Measurements from ENCODE around the gene DLGAP3. TPM values are rescaled to one million over a fixed set of nuclear protein-coding genes. Genes with fewer than 3 reads are reported as not detected.

The DLGAP3 gene
- polyA plus RNA-seq, 1 donor (not counting 4 experiments of a cell fraction or from before 2014, with no cell fraction given) = not detected

DNA sequence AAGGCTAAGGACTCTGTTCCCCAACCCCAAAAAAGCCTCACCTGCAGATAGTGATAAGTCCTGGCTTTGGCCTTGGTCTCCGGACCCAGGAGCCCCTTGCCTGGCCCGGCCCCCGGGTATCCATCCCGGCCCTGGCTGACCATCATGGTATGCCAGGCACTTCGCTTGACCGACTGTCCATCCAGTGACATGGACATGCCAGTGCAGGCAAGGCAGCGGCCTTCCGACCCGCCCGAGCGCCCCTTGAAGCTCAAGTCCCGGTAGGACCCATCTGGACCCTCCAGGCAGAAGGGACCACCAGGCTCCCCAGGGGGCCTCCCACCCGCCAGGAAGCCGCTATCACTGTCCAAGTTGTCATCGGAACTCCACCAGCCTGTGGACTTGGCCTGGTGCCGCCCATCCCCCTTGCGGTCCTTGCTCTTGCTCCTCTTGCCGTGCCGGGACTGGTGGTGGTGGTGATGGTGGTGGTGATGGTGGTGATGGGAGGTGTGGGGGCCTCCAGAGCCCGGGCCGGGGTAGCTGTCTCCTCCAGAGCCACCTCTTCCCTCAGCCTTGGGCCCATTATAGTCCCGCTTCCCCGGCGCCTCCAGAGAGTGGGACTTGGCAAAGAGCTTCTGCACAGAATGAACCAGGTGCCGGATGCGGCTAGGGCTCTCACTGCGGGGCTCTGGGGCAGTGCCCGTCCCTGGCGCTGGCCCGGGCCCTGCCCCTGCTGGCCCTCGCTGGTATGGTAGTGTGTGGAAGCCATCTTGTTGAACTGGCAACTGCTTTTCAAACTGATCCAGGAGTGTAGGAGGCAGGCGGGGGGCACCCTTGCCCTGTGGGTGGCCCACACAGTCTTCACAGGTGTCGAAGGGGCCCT, 25.0 kb downstream of the DLGAP3 start:
- FAIRE-seq = no peak
- TF ChIP-seq, protein P1, sequence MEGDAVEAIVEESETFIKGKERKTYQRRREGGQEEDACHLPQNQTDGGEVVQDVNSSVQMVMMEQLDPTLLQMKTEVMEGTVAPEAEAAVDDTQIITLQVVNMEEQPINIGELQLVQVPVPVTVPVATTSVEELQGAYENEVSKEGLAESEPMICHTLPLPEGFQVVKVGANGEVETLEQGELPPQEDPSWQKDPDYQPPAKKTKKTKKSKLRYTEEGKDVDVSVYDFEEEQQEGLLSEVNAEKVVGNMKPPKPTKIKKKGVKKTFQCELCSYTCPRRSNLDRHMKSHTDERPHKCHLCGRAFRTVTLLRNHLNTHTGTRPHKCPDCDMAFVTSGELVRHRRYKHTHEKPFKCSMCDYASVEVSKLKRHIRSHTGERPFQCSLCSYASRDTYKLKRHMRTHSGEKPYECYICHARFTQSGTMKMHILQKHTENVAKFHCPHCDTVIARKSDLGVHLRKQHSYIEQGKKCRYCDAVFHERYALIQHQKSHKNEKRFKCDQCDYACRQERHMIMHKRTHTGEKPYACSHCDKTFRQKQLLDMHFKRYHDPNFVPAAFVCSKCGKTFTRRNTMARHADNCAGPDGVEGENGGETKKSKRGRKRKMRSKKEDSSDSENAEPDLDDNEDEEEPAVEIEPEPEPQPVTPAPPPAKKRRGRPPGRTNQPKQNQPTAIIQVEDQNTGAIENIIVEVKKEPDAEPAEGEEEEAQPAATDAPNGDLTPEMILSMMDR (optimal IDR thresholded peaks at IDR 0.05 in 1 of 3, IDR thresholded peaks at IDR 0.05 in 1 of 3, conservative IDR thresholded peaks at IDR 0.05 in 1 of 3; ENCODE audit: extremely low read depth in 1 of 3, insufficient read depth in 2 of 3, low read length in 3 of 3) = no peak
- TF ChIP-seq EZH2 (IDR thresholded peaks at IDR 0.05; ENCODE audit: low read length) = no peak
- H3K9me3 ChIP-seq (ENCODE audit: control insufficient read depth, low read depth, low read length) = no peaks in the 10 kb centered on the region
- no peaks in the 10 kb centered on the region for H3K36me3 ChIP-seq (ENCODE audit: control insufficient read depth in 2 of 2, extremely low read depth in 1 of 2, insufficient read depth in 2 of 2, low read length in 2 of 2)
- H3K79me2 ChIP-seq (ENCODE audit: control insufficient read depth, insufficient read depth, low read length) = no peaks in the 10 kb centered on the region
- no peak overlapping the region for H3K27ac ChIP-seq (ENCODE audit: control insufficient read depth, insufficient read depth, low read length)
- no peaks in the 10 kb centered on the region for H3K9me1 ChIP-seq (ENCODE audit: control insufficient read depth, extremely low read depth, insufficient read depth, low read length)
- H3K4me2 ChIP-seq (ENCODE audit: control insufficient read depth, extremely low read depth, insufficient read depth, low read depth, low read length) = no peak overlapping the region
- H3K27me3 ChIP-seq (ENCODE audit: control insufficient read depth, extremely low read depth, insufficient read depth, low read length) = no peaks in the 10 kb centered on the region
- dilution Hi-C loops (cut with MboI; ENCODE audit: extremely low pct_ligation_motif_present, low sequenced_read_pairs) = no loop called here
- H3K9ac ChIP-seq (ENCODE audit: control insufficient read depth, extremely low read depth, insufficient read depth, low read length) = no peak overlapping the region
- no peaks in the 10 kb centered on the region for H3K4me1 ChIP-seq (ENCODE audit: control insufficient read depth, extremely low read depth, insufficient read depth, low read length)
- DNase-seq (ENCODE audit: low read depth, low spot score) = no peak
- H3K4me3 ChIP-seq (ENCODE audit: control insufficient read depth in 2 of 3, extremely low read depth in 1 of 3, insufficient read depth in 2 of 3, low read depth in 1 of 3, low read length in 3 of 3) = no peak overlapping the region
- H2AFZ ChIP-seq (ENCODE audit: control insufficient read depth, low read length) = no peak overlapping the region
- peaks cover 2% of the 10 kb centered on the region for H4K20me1 ChIP-seq (ENCODE audit: control insufficient read depth, extremely low read depth, insufficient read depth, low read length)

DNA sequence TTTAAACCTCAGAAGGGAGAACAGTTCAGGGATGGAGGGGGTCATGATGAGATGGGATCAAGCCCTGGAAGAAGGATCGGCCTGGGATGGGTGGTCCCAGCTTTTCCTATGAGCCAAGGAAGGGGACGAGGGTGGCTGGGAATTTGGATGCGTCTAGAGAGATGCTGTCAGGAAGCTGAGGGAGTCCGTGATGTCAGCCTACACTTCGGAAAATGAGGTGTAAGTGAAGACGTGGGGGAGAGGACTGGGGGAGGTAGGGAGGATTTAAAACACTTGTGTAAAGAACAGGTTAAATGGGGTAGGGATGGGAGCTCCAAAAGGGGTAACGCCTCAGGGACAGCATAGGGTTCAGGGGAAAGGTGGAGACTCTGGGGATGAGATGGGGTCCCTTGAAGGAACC, 27.5 kb downstream of the DLGAP3 start:
- TF ChIP-seq, protein P1 (optimal IDR thresholded peaks at IDR 0.05 in 1 of 3, IDR thresholded peaks at IDR 0.05 in 1 of 3, conservative IDR thresholded peaks at IDR 0.05 in 1 of 3; ENCODE audit: extremely low read depth in 1 of 3, insufficient read depth in 2 of 3, low read length in 3 of 3) = no peak
- no peak for TF ChIP-seq EZH2 (IDR thresholded peaks at IDR 0.05; ENCODE audit: low read length)

More for the DNA sequence above, 27.5 kb downstream of the DLGAP3 start:
- Histone ChIP-seq H3K4me2 (ENCODE audit: control insufficient read depth, extremely low read depth, insufficient read depth, low read depth, low read length) (no peak overlapping the region), H3K4me3 (ENCODE audit: control insufficient read depth in 2 of 3, extremely low read depth in 1 of 3, insufficient read depth in 2 of 3, low read depth in 1 of 3, low read length in 3 of 3) (no peak overlapping the region), H2AFZ (ENCODE audit: control insufficient read depth, low read length) (no peak overlapping the region), H3K9ac (ENCODE audit: control insufficient read depth, extremely low read depth, insufficient read depth, low read length) (no peak overlapping the region), H3K79me2 (ENCODE audit: control insufficient read depth, insufficient read depth, low read length) (no peaks in the 10 kb centered on the region), H3K36me3 (ENCODE audit: control insufficient read depth in 2 of 2, extremely low read depth in 1 of 2, insufficient read depth in 2 of 2, low read length in 2 of 2) (no peaks in the 10 kb centered on the region), H3K9me3 (ENCODE audit: control insufficient read depth, low read depth, low read length) (no peaks in the 10 kb centered on the region), H3K27me3 (ENCODE audit: control insufficient read depth, extremely low read depth, insufficient read depth, low read length) (no peaks in the 10 kb centered on the region), H3K4me1 (ENCODE audit: control insufficient read depth, extremely low read depth, insufficient read depth, low read length) (no peaks in the 10 kb centered on the region), H3K27ac (ENCODE audit: control insufficient read depth, insufficient read depth, low read length) (no peak overlapping the region), H4K20me1 (ENCODE audit: control insufficient read depth, extremely low read depth, insufficient read depth, low read length) (no peaks in the 10 kb centered on the region), H3K9me1 (ENCODE audit: control insufficient read depth, extremely low read depth, insufficient read depth, low read length) (no peaks in the 10 kb centered on the region)
- FAIRE-seq = no peak
- dilution Hi-C loops (cut with MboI; ENCODE audit: extremely low pct_ligation_motif_present, low sequenced_read_pairs) = no loop called here
- no peak for DNase-seq (ENCODE audit: low read depth, low spot score)

Measured in keratinocyte (primary cell).